Measurements from ENCODE around the gene TMEM219. TPM values are rescaled to one million over a fixed set of nuclear protein-coding genes. Genes with fewer than 3 reads are reported as not detected.

TMEM219 gene
- total RNA-seq, 1 donor from 2014 or later = 119 TPM

GRCh38 chr16:29986931-29987330 lies 25.1 kb downstream of the TMEM219 start:
- Mint-ChIP-seq H3K27ac (ENCODE audit: unreplicated experiment) (no peak overlapping the region), H3K9me3 (ENCODE audit: unreplicated experiment) (no peaks in the 10 kb centered on the region), H3K36me3 (ENCODE audit: unreplicated experiment) (peaks cover 47% of the 10 kb centered on the region), H3K27me3 (ENCODE audit: unreplicated experiment) (no peaks in the 10 kb centered on the region), H3K4me3 (ENCODE audit: unreplicated experiment) (no peak overlapping the region), H3K4me1 (ENCODE audit: unreplicated experiment) (no peaks in the 10 kb centered on the region)
- no peak for TF ChIP-seq CTCF (IDR thresholded peaks at IDR 0.05)
- no peak for DNase-seq (ENCODE audit: extremely low spot score, unreplicated experiment)

GRCh38 chr16:29987371-29988085 lies 25.6 kb downstream of the TMEM219 start:
- no peak for TF ChIP-seq CTCF (IDR thresholded peaks at IDR 0.05)
- no peaks in the 10 kb centered on the region for H3K9me3 Mint-ChIP-seq (ENCODE audit: unreplicated experiment)
- H3K27me3 Mint-ChIP-seq (ENCODE audit: unreplicated experiment) = no peaks in the 10 kb centered on the region
- H3K4me1 Mint-ChIP-seq (ENCODE audit: unreplicated experiment) = no peaks in the 10 kb centered on the region
- H3K4me3 Mint-ChIP-seq (ENCODE audit: unreplicated experiment) = no peak overlapping the region
- no peak overlapping the region for H3K27ac Mint-ChIP-seq (ENCODE audit: unreplicated experiment)
- no peak for DNase-seq (ENCODE audit: extremely low spot score, unreplicated experiment)
- H3K36me3 Mint-ChIP-seq (ENCODE audit: unreplicated experiment) = peaks cover 42% of the 10 kb centered on the region

GRCh38 chr16:29988346-29989075 lies 26.6 kb downstream of the TMEM219 start:
- Mint-ChIP-seq H3K9me3 (ENCODE audit: unreplicated experiment) (no peaks in the 10 kb centered on the region), H3K27ac (ENCODE audit: unreplicated experiment) (no peak overlapping the region), H3K36me3 (ENCODE audit: unreplicated experiment) (peaks cover 37% of the 10 kb centered on the region), H3K4me3 (ENCODE audit: unreplicated experiment) (no peak overlapping the region), H3K27me3 (ENCODE audit: unreplicated experiment) (no peaks in the 10 kb centered on the region), H3K4me1 (ENCODE audit: unreplicated experiment) (no peaks in the 10 kb centered on the region)
- TF ChIP-seq CTCF (IDR thresholded peaks at IDR 0.05) = no peak
- DNase-seq (ENCODE audit: extremely low spot score, unreplicated experiment) = no peak

GRCh38 chr16:29989111-29989858 lies 27.4 kb downstream of the TMEM219 start:
- H3K9me3 Mint-ChIP-seq (ENCODE audit: unreplicated experiment) = no peaks in the 10 kb centered on the region
- no peak for DNase-seq (ENCODE audit: extremely low spot score, unreplicated experiment)
- no peak overlapping the region for H3K4me3 Mint-ChIP-seq (ENCODE audit: unreplicated experiment)
- H3K4me1 Mint-ChIP-seq (ENCODE audit: unreplicated experiment) = peaks cover 2% of the 10 kb centered on the region
- H3K36me3 Mint-ChIP-seq (ENCODE audit: unreplicated experiment) = peaks cover 30% of the 10 kb centered on the region
- no peak for TF ChIP-seq CTCF (IDR thresholded peaks at IDR 0.05)
- H3K27ac Mint-ChIP-seq (ENCODE audit: unreplicated experiment) = no peak overlapping the region
- H3K27me3 Mint-ChIP-seq (ENCODE audit: unreplicated experiment) = no peaks in the 10 kb centered on the region

GRCh38 chr16:29990034-29990433 lies 28.2 kb downstream of the TMEM219 start:
- no peaks in the 10 kb centered on the region for H3K27me3 Mint-ChIP-seq (ENCODE audit: unreplicated experiment)
- no peak overlapping the region for H3K4me3 Mint-ChIP-seq (ENCODE audit: unreplicated experiment)
- peaks cover 26% of the 10 kb centered on the region for H3K36me3 Mint-ChIP-seq (ENCODE audit: unreplicated experiment)
- no peak for TF ChIP-seq CTCF (IDR thresholded peaks at IDR 0.05)
- DNase-seq (ENCODE audit: extremely low spot score, unreplicated experiment) = no peak
- no peaks in the 10 kb centered on the region for H3K9me3 Mint-ChIP-seq (ENCODE audit: unreplicated experiment)
- H3K4me1 Mint-ChIP-seq (ENCODE audit: unreplicated experiment) = peaks cover 10% of the 10 kb centered on the region
- H3K27ac Mint-ChIP-seq (ENCODE audit: unreplicated experiment) = no peak overlapping the region

Measured in osteocyte (in vitro differentiated cells).